ENCODE data around the gene RPS6KA2. TPM values are rescaled to one million over a fixed set of nuclear protein-coding genes. Genes with fewer than 3 reads are reported as not detected.
A peak's percentile ranks its signal among the peaks of the same experiment; 100 is the strongest.

The RPS6KA2 gene
- total RNA-seq, 2 donors from 2014 or later: 59.5 to 75.4 TPM

- DNase-seq (ENCODE audit: low spot score) (no peak), ATAC-seq (ENCODE audit: insufficient number of reproducible peaks, low FRiP score, low read depth) (no peak)
- no peaks in the 10 kb centered on the region for H3K36me3 ChIP-seq
- H3K27me3 ChIP-seq (replicated peaks; ENCODE audit: insufficient read depth): no peaks in the 10 kb centered on the region
- no peaks in the 10 kb centered on the region for H3K9me3 ChIP-seq
- peaks cover 3 to 18% of the 10 kb centered on the region in 2 donors for H3K4me1 ChIP-seq (ENCODE audit: control insufficient read depth in 1 of 2, low read depth in 2 of 2)
- TF ChIP-seq, protein P1, sequence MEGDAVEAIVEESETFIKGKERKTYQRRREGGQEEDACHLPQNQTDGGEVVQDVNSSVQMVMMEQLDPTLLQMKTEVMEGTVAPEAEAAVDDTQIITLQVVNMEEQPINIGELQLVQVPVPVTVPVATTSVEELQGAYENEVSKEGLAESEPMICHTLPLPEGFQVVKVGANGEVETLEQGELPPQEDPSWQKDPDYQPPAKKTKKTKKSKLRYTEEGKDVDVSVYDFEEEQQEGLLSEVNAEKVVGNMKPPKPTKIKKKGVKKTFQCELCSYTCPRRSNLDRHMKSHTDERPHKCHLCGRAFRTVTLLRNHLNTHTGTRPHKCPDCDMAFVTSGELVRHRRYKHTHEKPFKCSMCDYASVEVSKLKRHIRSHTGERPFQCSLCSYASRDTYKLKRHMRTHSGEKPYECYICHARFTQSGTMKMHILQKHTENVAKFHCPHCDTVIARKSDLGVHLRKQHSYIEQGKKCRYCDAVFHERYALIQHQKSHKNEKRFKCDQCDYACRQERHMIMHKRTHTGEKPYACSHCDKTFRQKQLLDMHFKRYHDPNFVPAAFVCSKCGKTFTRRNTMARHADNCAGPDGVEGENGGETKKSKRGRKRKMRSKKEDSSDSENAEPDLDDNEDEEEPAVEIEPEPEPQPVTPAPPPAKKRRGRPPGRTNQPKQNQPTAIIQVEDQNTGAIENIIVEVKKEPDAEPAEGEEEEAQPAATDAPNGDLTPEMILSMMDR (IDR thresholded peaks at IDR 0.05): no peak
- no peak overlapping the region for H3K27ac ChIP-seq
- H3K4me3 ChIP-seq: no peak overlapping the region
These were observed 2.6 kb upstream of the RPS6KA2 start for GRCh38 chr6:166629628-166630027.

DNA sequence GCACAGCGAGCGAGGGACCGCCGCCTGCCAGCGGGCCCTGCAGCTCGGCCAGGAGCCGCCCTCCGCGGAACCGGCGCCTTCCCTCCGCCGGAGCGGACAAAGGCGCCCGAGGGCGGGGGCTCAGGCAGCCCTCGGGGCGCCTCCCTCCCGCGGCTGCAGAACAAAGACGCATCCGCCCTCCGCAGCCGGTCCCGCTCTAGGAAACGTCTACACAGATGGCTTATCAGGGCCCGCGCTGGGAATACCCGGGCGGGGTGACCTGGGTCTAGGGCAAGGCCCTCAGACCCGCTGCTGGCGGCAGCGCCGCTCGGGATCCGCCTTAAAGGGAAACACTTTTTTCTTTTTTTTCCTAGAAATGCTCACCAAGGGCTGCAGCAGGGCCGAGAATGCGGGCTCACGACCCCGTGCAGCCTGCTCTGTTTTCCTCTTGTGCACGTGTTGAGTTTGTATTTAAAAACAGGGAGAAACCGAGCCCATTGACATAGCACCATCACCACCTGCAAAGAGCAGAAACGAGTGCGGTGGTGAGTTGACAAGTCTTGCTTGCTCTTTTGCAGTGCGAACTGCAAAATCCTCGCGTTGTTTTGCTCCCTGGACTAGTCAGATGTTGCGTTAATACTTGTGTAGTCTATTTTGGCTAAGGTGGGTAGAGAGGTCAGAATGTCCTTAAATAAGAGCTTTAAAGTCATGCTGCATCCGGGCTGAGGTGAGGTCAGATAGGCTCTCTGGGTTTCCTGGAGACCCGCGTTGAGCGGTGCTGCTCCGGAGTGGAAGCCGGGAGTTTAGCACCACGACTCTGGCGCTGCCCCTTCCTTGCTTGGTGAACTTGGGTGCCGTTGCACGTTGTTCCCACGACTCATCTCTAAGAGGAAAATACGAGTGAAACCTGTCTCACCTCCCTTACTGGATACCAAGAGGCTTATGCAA lies 1.1 kb upstream of the RPS6KA2 start:
- TF ChIP-seq, protein P1 (IDR thresholded peaks at IDR 0.05): no peak
- DNase-seq (ENCODE audit: low spot score) (no peak), ATAC-seq (ENCODE audit: insufficient number of reproducible peaks, low FRiP score, low read depth) (peak; percentile 31)
- Histone ChIP-seq H3K4me1 (ENCODE audit: control insufficient read depth in 1 of 2, low read depth in 2 of 2) (peaks cover 3 to 18% of the 10 kb centered on the region in 2 donors), H3K36me3 (no peaks in the 10 kb centered on the region), H3K9me3 (no peaks in the 10 kb centered on the region), H3K27me3 (replicated peaks; ENCODE audit: insufficient read depth) (no peaks in the 10 kb centered on the region), H3K27ac (peak overlapping the region; percentile 85 to 86), H3K4me3 (peak overlapping the region; percentile 92)

DNA sequence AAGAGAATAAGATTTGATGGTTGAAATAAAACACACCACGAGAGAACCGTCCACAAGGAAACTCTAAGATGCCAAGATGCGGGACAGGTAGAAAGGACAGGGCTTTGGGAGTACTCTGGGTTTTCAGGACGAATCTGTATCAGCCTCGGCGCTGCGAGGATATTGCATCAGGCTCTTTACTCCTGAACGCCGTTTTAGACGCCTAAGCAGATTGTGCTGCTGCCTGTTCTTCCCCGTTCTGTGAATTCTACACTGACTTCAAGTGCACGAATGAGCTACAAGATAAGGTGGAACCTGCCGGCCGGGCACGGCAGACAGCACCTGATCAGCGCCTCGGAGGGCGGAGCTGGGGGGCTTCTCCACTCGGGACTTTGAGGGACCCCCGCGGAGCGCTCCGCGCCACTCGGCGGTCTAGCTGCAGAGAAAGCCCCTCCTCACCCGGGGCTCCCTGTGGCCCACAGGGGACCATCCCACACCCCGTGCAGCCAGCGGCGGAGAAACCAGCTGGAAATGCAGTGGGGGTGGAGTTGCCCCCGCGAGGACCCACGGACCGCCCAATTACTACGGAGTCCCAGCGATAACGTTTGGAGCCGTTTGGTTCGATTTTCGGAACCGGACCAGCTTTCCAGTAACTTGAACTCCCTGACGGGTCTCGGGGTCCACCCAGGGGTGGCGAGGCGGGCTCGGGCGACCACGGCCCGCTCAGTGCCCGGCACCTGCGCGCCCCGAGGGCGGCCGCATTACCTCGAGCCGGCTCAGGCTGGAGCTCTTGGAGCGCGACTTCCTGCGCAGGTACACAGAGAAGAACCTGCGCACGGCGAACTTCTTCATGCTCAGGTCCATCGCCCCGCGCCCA lies 646 bp downstream of the RPS6KA2 start:
- no peaks in the 10 kb centered on the region for H3K9me3 ChIP-seq
- H3K4me1 ChIP-seq (ENCODE audit: control insufficient read depth in 1 of 2, low read depth in 2 of 2): peaks cover 3 to 23% of the 10 kb centered on the region in 2 donors
- TF ChIP-seq, protein P1 (IDR thresholded peaks at IDR 0.05): no peak
- peak overlapping the region; percentile 92 for H3K4me3 ChIP-seq
- H3K36me3 ChIP-seq: no peaks in the 10 kb centered on the region
- H3K27me3 ChIP-seq (replicated peaks; ENCODE audit: insufficient read depth): no peaks in the 10 kb centered on the region
- ATAC-seq (ENCODE audit: insufficient number of reproducible peaks, low FRiP score, low read depth) (peak; percentile 0), DNase-seq (ENCODE audit: low spot score) (no peak)
- peak overlapping the region in 1 of 2 donors; percentile 57 for H3K27ac ChIP-seq

GRCh38 chr6:166625356-166625755 lies 1.7 kb downstream of the RPS6KA2 start:
- Histone ChIP-seq H3K36me3 (no peaks in the 10 kb centered on the region), H3K27ac (no peak overlapping the region), H3K9me3 (no peaks in the 10 kb centered on the region), H3K4me3 (peak overlapping the region; percentile 92), H3K4me1 (ENCODE audit: control insufficient read depth in 1 of 2, low read depth in 2 of 2) (peaks cover 12 to 34% of the 10 kb centered on the region in 2 donors), H3K27me3 (replicated peaks; ENCODE audit: insufficient read depth) (no peaks in the 10 kb centered on the region)
- ATAC-seq (ENCODE audit: insufficient number of reproducible peaks, low FRiP score, low read depth): no peak
- TF ChIP-seq, protein P1 (IDR thresholded peaks at IDR 0.05): no peak
- no peak for DNase-seq (ENCODE audit: low spot score)

DNA sequence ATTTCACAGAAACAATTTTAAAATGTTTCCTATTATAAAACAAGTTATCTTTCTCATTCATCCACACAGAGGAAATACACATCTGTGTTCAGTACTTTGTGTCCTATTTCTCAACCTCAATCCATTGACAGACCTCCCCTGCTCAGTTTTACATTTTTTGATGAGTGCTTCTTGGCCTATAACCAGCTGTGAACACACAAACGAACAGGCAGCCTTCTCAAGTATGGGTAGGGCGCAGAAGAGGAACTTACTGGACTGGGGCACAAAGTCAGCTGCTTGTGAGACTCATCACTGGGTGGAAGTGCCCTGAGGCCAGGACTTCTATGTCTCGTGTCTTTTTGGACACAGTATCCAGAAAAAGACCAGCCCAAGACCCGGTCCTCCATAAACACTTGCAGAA lies 2.8 kb downstream of the RPS6KA2 start:
- DNase-seq (ENCODE audit: low spot score) (no peak), ATAC-seq (ENCODE audit: insufficient number of reproducible peaks, low FRiP score, low read depth) (no peak)
- TF ChIP-seq, protein P1 (IDR thresholded peaks at IDR 0.05): no peak
- H3K36me3 ChIP-seq: no peaks in the 10 kb centered on the region
- no peak overlapping the region for H3K4me3 ChIP-seq
- H3K27me3 ChIP-seq (replicated peaks; ENCODE audit: insufficient read depth): no peaks in the 10 kb centered on the region
- no peaks in the 10 kb centered on the region for H3K9me3 ChIP-seq
- H3K4me1 ChIP-seq (ENCODE audit: control insufficient read depth in 1 of 2, low read depth in 2 of 2): peaks cover 21 to 42% of the 10 kb centered on the region in 2 donors
- no peak overlapping the region for H3K27ac ChIP-seq
